Activated CD8-positive, alpha-beta memory T cell treated with anti-CD3 and anti-CD28 coated beads for 36 hours (primary cell): ENCODE results near the gene XNDC1N. TPM values are rescaled to one million over a fixed set of nuclear protein-coding genes. Genes with fewer than 3 reads are reported as not detected.
"Not testable (repeated sequence)": the region's sequence is repeated elsewhere in the genome, so short reads cannot be mapped to it uniquely, and the experiment has no call there.

Experiments
- CTCF ChIA-PET: fragments of 350-600 bp; sonication (Branson Sonifier 250); formaldehyde crosslinking; loops from one replicate; lab custom pipeline; 2021; ENCODE audit warnings: antibody characterized with exemption; lab: Charles Lee
- POLR2A ChIA-PET: fragments of 350-600 bp; sonication (Branson Sonifier 250); formaldehyde crosslinking; loops from one replicate; lab custom pipeline; 2021; ENCODE audit warnings: antibody characterized with exemption; lab: Charles Lee
- total RNA-seq, 2 experiments: library from RNA; stranded (reverse); gene quantifications; one replicate each; pipeline ENCODE4 v1.2.3, GENCODE V29; 2021

The XNDC1N gene
- total RNA-seq, 2 experiments from 2014 or later: 12.1 to 15.0 TPM

DNA sequence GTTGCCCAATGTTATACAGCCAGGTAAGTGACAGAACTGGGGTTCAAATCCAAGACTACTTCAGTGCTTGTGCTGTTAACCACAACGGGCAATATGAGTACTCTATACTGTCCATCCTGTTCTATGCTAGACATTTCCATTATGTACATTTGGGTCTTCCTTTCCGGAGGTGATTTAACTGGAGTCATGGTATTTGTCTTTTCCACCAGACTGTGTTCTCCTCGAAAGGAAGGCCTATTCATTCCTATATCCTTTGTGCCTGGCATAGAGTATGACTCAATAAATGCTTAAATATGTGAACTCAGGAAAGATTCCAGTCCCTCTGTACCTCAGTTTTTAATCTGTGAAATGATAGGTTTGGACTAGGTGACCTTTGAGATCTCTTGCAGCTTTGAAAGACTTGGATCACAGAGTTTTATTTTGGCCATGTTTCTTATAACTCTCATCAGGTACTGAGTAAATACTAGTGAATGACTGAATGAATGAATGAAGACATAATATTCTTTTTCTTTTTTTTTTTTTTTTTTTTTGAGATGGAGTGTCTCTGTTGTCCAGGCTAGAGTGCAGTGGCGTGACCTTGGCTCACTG is 7.0 kb upstream of the XNDC1N start:
- CTCF ChIA-PET: interaction anchor here (0.7 kb wide), 1 partner anchor 124 kb away, joined by 5 read pairs; no protein-coding TSS in a partner anchor
- POLR2A ChIA-PET: no interaction called here

- ChIA-PET POLR2A (no interaction called here), CTCF (interaction anchor here (0.9 kb wide), 1 partner anchor 22 kb away, joined by 3 read pairs; no protein-coding TSS in a partner anchor)
These were observed 5.8 kb upstream of the XNDC1N start for GRCh38 chr11:71934213-71934612.

DNA sequence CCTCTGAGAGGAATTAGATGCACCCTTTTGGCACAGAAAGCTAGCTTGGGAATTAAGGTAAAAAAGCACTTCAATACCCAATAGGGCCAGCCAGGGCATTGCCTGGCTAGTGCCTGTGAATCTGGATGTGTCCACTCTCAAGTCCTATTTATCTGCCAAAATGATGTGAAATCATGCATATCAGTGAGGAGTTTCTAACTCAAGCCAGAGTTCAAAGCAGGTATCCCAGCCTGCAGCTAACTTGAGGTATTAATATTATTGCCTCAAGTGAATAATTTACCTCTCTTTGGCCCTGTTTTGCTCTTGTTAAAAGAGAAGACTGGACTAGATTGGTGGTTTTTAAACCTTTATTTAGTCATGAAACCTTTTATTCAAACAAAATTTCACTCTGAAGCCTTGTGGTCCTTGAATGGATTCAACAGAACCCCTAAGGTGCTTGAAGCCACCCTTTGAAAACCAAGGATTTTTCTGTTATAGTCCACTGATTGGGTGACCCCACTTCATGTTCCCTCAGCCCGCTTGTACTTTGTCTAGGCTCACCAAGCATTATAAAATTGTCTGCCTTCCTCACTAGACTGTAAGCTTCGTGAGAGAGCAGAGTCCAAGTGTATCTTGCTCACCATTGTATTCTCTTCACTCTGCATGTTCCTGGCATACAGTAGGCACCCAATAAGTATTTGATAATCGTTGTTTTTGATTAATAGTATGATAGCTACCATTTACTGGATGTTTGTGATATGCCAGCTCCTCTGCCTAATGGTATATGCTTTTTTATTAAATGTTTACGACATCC is 4.9 kb upstream of the XNDC1N start:
- CTCF ChIA-PET: interaction anchor here (0.9 to 1.9 kb wide), 2 partner anchors 21 to 44 kb away, joined by 3 to 5 read pairs; no protein-coding TSS in a partner anchor

GRCh38 chr11:71931245-71931602 is 2.8 kb upstream of the XNDC1N start:
- CTCF ChIA-PET: no interaction called here
- POLR2A ChIA-PET: no interaction called here

More for the DNA sequence above, 4.9 kb upstream of the XNDC1N start:
- POLR2A ChIA-PET: no interaction called here

GRCh38 chr11:71930556-71931244 is 2.3 kb upstream of the XNDC1N start:
- POLR2A ChIA-PET: no interaction called here
- CTCF ChIA-PET: interaction anchor here (1.9 kb wide), 1 partner anchor 15 kb away, joined by 4 read pairs; no protein-coding TSS in a partner anchor

- POLR2A ChIA-PET: no interaction called here
These were observed 1.1 kb upstream of the XNDC1N start for GRCh38 chr11:71929491-71929890.

GRCh38 chr11:71928737-71929443 is 496 bp upstream of the XNDC1N start, which contains the start of gene RNF121:
RNF121 (plus strand) TSS chr11:71929046; CDS start chr11:71929062, 16 bp downstream.
- POLR2A ChIA-PET: interaction anchor here (0.9 kb wide), 1 partner anchor 142 kb away, joined by 5 read pairs; no protein-coding TSS in a partner anchor

More at GRCh38 chr11:71929491-71929890, 1.1 kb upstream of the XNDC1N start:
- CTCF ChIA-PET: interaction anchor here (1.9 kb wide), 1 partner anchor 17 kb away, joined by 4 read pairs; no protein-coding TSS in a partner anchor

GRCh38 chr11:71917646-71918140 is 10.7 kb downstream of the XNDC1N start:
- CTCF ChIA-PET: no interaction called here
- POLR2A ChIA-PET: no interaction called here

More at GRCh38 chr11:71928737-71929443, 496 bp upstream of the XNDC1N start, which contains the start of gene RNF121:
- CTCF ChIA-PET: interaction anchor here (0.7 to 1.9 kb wide), 2 partner anchors 17 to 473 kb away, joined by 3 to 4 read pairs; no protein-coding TSS in a partner anchor

- ChIA-PET CTCF (no interaction called here), POLR2A (no interaction called here)
These were observed 13.7 kb downstream of the XNDC1N start for GRCh38 chr11:71914617-71915189.

- POLR2A ChIA-PET: no interaction called here
- CTCF ChIA-PET: interaction anchor here (1.1 kb wide), 1 partner anchor 14 kb away, joined by 4 read pairs; no protein-coding TSS in a partner anchor
These were observed 14.5 kb downstream of the XNDC1N start for GRCh38 chr11:71913756-71914526.

DNA sequence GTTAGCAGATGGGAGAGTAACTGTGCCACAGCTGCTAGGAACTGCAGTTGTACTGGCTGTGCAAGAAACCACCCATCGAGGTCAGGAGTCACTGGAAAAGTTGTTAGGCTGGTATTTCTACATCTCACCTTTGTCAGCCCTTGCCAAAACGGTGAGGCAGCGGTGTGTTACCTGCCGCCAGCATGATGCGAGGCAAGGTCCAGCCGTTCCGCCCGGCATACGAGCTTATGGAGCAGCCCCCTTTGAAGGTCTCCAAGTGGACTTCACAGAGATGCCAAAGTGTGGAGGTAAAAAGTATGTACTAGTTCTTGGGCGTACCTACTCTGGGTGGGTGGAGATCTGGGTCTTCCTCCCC is 16.4 kb downstream of the XNDC1N start:
- POLR2A ChIA-PET: not testable (repeated sequence)
- CTCF ChIA-PET: interaction anchor here (1.0 to 1.2 kb wide), 3 partner anchors 9 to 22 kb away, joined by 3 read pairs; partner anchors contain the start of gene XNDC1N

GRCh38 chr11:71911321-71911985 is 16.9 kb downstream of the XNDC1N start:
- POLR2A ChIA-PET: not testable (repeated sequence)
- CTCF ChIA-PET: interaction anchor here (1.0 to 1.2 kb wide), 3 partner anchors 10 to 22 kb away, joined by 3 read pairs; partner anchors contain the start of gene XNDC1N

GRCh38 chr11:71910775-71911174 is 17.6 kb downstream of the XNDC1N start:
- CTCF ChIA-PET: interaction anchor here (1.2 kb wide), 1 partner anchor 17 kb away, joined by 3 read pairs; the partner anchor contains the start of gene XNDC1N
- POLR2A ChIA-PET: not testable (repeated sequence)

- ChIA-PET CTCF (no interaction called here), POLR2A (no interaction called here)
These were observed 20.2 kb downstream of the XNDC1N start for GRCh38 chr11:71908218-71908617.

- CTCF ChIA-PET, POLR2A ChIA-PET: not testable (repeated sequence)
These were observed 27.3 kb downstream of the XNDC1N start for GRCh38 chr11:71901137-71901536.

DNA sequence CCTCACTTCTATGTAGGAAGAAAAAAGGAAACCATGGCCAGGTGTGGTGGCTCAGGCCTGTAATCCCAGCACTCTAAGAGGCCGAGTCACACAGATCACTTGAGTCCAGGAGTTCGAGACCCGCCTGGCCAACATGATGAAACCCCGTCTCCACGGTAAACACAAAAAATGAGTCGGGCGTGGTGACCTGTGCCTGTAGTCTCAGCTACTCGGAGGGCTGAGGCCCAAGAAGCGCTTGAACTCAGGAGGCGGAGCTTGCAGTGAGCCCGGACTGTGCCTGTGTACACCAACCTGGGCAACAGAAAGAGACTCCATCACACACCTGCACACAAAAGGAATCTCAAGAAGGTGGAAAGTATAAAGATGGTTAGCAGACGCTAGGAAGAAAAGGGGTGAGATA is 32.4 kb downstream of the XNDC1N start:
- ChIA-PET CTCF (no interaction called here), POLR2A (no interaction called here)
